Urinary bladder (tissue), 4 donors: ENCODE data around the gene POT1. TPM values are rescaled to one million over a fixed set of nuclear protein-coding genes. Genes with fewer than 3 reads are reported as not detected.

Experiments used
- DNase-seq: peaks from one replicate; pipeline ENCODE4 v3.0.0-alpha.2; 2015; ENCODE audit errors: extremely low spot score
- H3K27ac ChIP-seq: one replicate; pipeline ENCODE4 v1.5.1; 2013; ENCODE audit warnings: low read depth, mild to moderate bottlenecking, moderate library complexity
- H3K36me3 ChIP-seq: one replicate; pipeline ENCODE4 v1.6.1; 2013; ENCODE audit warnings: mild to moderate bottlenecking, moderate library complexity; ENCODE audit not compliant: insufficient read depth
- H3K4me1 ChIP-seq: one replicate; pipeline ENCODE4 v1.6.1; 2013; ENCODE audit warnings: mild to moderate bottlenecking, moderate library complexity; ENCODE audit not compliant: insufficient read depth
- H3K4me3 ChIP-seq: one replicate; pipeline ENCODE4 v1.5.1; 2013; ENCODE audit warnings: low read depth, low read length
- WGBS: extraction: QIAGEN DNeasy Blood & Tissue Kit; methylation state at CpG from one replicate; pipeline ENCODE4 v1.1.7; 2013; 5-methylcytosine and 5-hydroxymethylcytosine counted together
- polyA plus RNA-seq: library from polyadenylated mRNA; stranded (reverse); fragments of 200-250 nt; gene quantifications from one replicate; pipeline ENCODE4 v1.2.3, GENCODE V29; 2013
- total RNA-seq: library from RNA; depleted of rRNA; stranded (reverse); fragments of >200 nt; gene quantifications from one replicate; pipeline ENCODE4 v1.2.3, GENCODE V29; 2014
- donor health status: healthy with polysubstance abuse.
- donor health status: healthy.

The POT1 gene
- total and polyA plus RNA-seq, 2 donors, result 15.9 to 134 TPM

GRCh38 chr7:124893140-124893827 lies 36.3 kb downstream of the POT1 start:
- Histone ChIP-seq H3K27ac (no peak overlapping the region), H3K4me3 (no peak overlapping the region), H3K4me1 (no peaks in the 10 kb centered on the region), H3K36me3 (no peaks in the 10 kb centered on the region)
- WGBS, result 82% methylated on average over 1 of the region's 1 CpG
- DNase-seq, result no peak

GRCh38 chr7:124887247-124887646 lies 42.4 kb downstream of the POT1 start:
- no peaks in the 10 kb centered on the region for H3K36me3 ChIP-seq
- no peaks in the 10 kb centered on the region for H3K4me1 ChIP-seq
- no peak overlapping the region for H3K27ac ChIP-seq
- DNase-seq, result no peak
- 73% methylated on average over 3 of the region's 3 CpGs for WGBS
- H3K4me3 ChIP-seq, result no peak overlapping the region

GRCh38 chr7:124881981-124882380 lies 47.6 kb downstream of the POT1 start:
- Histone ChIP-seq H3K27ac (no peak overlapping the region), H3K4me1 (no peaks in the 10 kb centered on the region), H3K36me3 (no peaks in the 10 kb centered on the region), H3K4me3 (no peak overlapping the region)
- 80% methylated on average over 1 of the region's 1 CpG for WGBS
- DNase-seq, result no peak

GRCh38 chr7:124879771-124880170 lies 49.9 kb downstream of the POT1 start:
- no peak overlapping the region for H3K4me3 ChIP-seq
- H3K27ac ChIP-seq, result no peak overlapping the region
- 90% methylated on average over 1 of the region's 1 CpG for WGBS
- DNase-seq, result no peak
- no peaks in the 10 kb centered on the region for H3K36me3 ChIP-seq
- no peaks in the 10 kb centered on the region for H3K4me1 ChIP-seq

GRCh38 chr7:124879103-124879502 lies 50.5 kb downstream of the POT1 start:
- Histone ChIP-seq H3K4me1 (no peaks in the 10 kb centered on the region), H3K4me3 (no peak overlapping the region), H3K36me3 (no peaks in the 10 kb centered on the region), H3K27ac (no peak overlapping the region)
- 85% methylated on average over 2 of the region's 2 CpGs for WGBS
- DNase-seq, result no peak

- no peak for DNase-seq
- no peaks in the 10 kb centered on the region for H3K4me1 ChIP-seq
- H3K36me3 ChIP-seq, result no peaks in the 10 kb centered on the region
- H3K4me3 ChIP-seq, result no peak overlapping the region
- H3K27ac ChIP-seq, result no peak overlapping the region
- WGBS, result over 99% methylated on average over 3 of the region's 3 CpGs
Observed at GRCh38 chr7:124874644-124875163, 54.9 kb downstream of the POT1 start.

GRCh38 chr7:124857672-124858235 lies 71.9 kb downstream of the POT1 start:
- H3K4me1 ChIP-seq, result no peaks in the 10 kb centered on the region
- no peak overlapping the region for H3K4me3 ChIP-seq
- no peak for DNase-seq
- H3K36me3 ChIP-seq, result no peaks in the 10 kb centered on the region
- no peak overlapping the region for H3K27ac ChIP-seq
- WGBS, result 93% methylated on average over 5 of the region's 5 CpGs

- no peak for DNase-seq
- Histone ChIP-seq H3K36me3 (no peaks in the 10 kb centered on the region), H3K4me3 (no peak overlapping the region), H3K27ac (no peak overlapping the region), H3K4me1 (no peaks in the 10 kb centered on the region)
- 93% methylated on average over 3 of the region's 3 CpGs for WGBS
Observed at GRCh38 chr7:124856299-124856888, 73.2 kb downstream of the POT1 start.

GRCh38 chr7:124843336-124843735 lies 86.3 kb downstream of the POT1 start:
- H3K36me3 ChIP-seq, result peaks cover 2% of the 10 kb centered on the region
- DNase-seq, result no peak
- H3K27ac ChIP-seq, result no peak overlapping the region
- no peak overlapping the region for H3K4me3 ChIP-seq
- no peaks in the 10 kb centered on the region for H3K4me1 ChIP-seq

- no peak overlapping the region for H3K4me3 ChIP-seq
- H3K4me1 ChIP-seq, result no peaks in the 10 kb centered on the region
- H3K27ac ChIP-seq, result no peak overlapping the region
- DNase-seq, result no peak
- no peaks in the 10 kb centered on the region for H3K36me3 ChIP-seq
- 75% methylated on average over 1 of the region's 1 CpG for WGBS
Observed at GRCh38 chr7:124840435-124840834, 89.2 kb downstream of the POT1 start.

- 97% methylated on average over 1 of the region's 1 CpG for WGBS
- Histone ChIP-seq H3K4me1 (no peaks in the 10 kb centered on the region), H3K27ac (no peak overlapping the region), H3K36me3 (no peaks in the 10 kb centered on the region), H3K4me3 (no peak overlapping the region)
- DNase-seq, result no peak
Observed at GRCh38 chr7:124839687-124840086, 89.9 kb downstream of the POT1 start.

GRCh38 chr7:124836173-124836572 lies 93.5 kb downstream of the POT1 start:
- Histone ChIP-seq H3K4me3 (no peak overlapping the region), H3K27ac (no peak overlapping the region), H3K4me1 (no peaks in the 10 kb centered on the region), H3K36me3 (no peaks in the 10 kb centered on the region)
- no peak for DNase-seq
- 88% methylated on average over 1 of the region's 1 CpG for WGBS

GRCh38 chr7:124818807-124819206 lies 110.8 kb downstream of the POT1 start:
- DNase-seq, result no peak
- Histone ChIP-seq H3K4me1 (no peaks in the 10 kb centered on the region), H3K27ac (no peak overlapping the region), H3K36me3 (no peaks in the 10 kb centered on the region), H3K4me3 (no peak overlapping the region)
- WGBS, result 94% methylated on average over 5 of the region's 5 CpGs
